T-helper 17 cell (primary cell): ENCODE measurements around the gene TAF3. TPM values are rescaled to one million over a fixed set of nuclear protein-coding genes. Genes with fewer than 3 reads are reported as not detected.

Source experiments
- ATAC-seq: fragments of 150-1000 bp; cut with Tn5 transposase; 2 replicates; pipeline ENCODE4 v1.10.0; 2021; ENCODE audit warnings: mild to moderate bottlenecking, moderate library complexity
- DNase-seq, 3 donors: peaks; one replicate each; pipeline versions ENCODE4 v3.0.0 to v3.0.0-alpha.2; 2020 to 2021
- H3K9me3 ChIP-seq: one replicate; pipeline ENCODE4 v1.7.0; 2013; ENCODE audit warnings: low read length, mild to moderate bottlenecking; ENCODE audit not compliant: control insufficient read depth, poor library complexity, severe bottlenecking
- H3K27ac Mint-ChIP-seq: one replicate; pipeline ENCODE4 v1.8.0; 2022; ENCODE audit warnings: mild to moderate bottlenecking, moderate library complexity, mixed read lengths
- H3K27me3 Mint-ChIP-seq: one replicate; pipeline ENCODE4 v1.8.0; 2022; ENCODE audit warnings: mixed read lengths
- H3K36me3 Mint-ChIP-seq: one replicate; pipeline ENCODE4 v1.8.0; 2022; ENCODE audit warnings: low read depth, mixed read lengths
- H3K4me1 Mint-ChIP-seq: one replicate; pipeline ENCODE4 v1.8.0; 2022; ENCODE audit warnings: mild to moderate bottlenecking, mixed read lengths
- H3K4me3 Mint-ChIP-seq: one replicate; pipeline ENCODE4 v1.8.0; 2022; ENCODE audit warnings: mild to moderate bottlenecking, moderate library complexity, mixed read lengths
- total RNA-seq, 4 donors: library from RNA in 2 of 4; stranded (reverse) in 2 of 4; gene quantifications; one replicate each; pipeline ENCODE4 v1.2.3 and lab custom pipeline; 2022 to 2026

TAF3 gene
- total RNA-seq, 2 donors from 2014 or later, result 17.0 to 18.4 TPM

GRCh38 chr10:8055420-8056349 lies 237.4 kb downstream of the TAF3 start:
- ATAC-seq, result no peak
- H3K36me3 Mint-ChIP-seq, result peaks cover 21% of the 10 kb centered on the region
- H3K4me1 Mint-ChIP-seq, result peaks cover 54% of the 10 kb centered on the region
- H3K4me3 Mint-ChIP-seq, result peak overlapping the region; percentile 97
- H3K27me3 Mint-ChIP-seq, result peaks cover 16% of the 10 kb centered on the region
- H3K27ac Mint-ChIP-seq, result peak overlapping the region; percentile 99
- DNase-seq, result no peak
- no peaks in the 10 kb centered on the region for H3K9me3 ChIP-seq

GRCh38 chr10:8056378-8056777 lies 238.1 kb downstream of the TAF3 start:
- H3K4me3 Mint-ChIP-seq, result peak overlapping the region; percentile 97
- no peaks in the 10 kb centered on the region for H3K9me3 ChIP-seq
- H3K27me3 Mint-ChIP-seq, result peaks cover 16% of the 10 kb centered on the region
- H3K36me3 Mint-ChIP-seq, result peaks cover 26% of the 10 kb centered on the region
- H3K4me1 Mint-ChIP-seq, result peaks cover 60% of the 10 kb centered on the region
- no peak for DNase-seq
- no peak for ATAC-seq
- H3K27ac Mint-ChIP-seq, result peak overlapping the region; percentile 99

GRCh38 chr10:8056871-8057331 lies 238.6 kb downstream of the TAF3 start:
- H3K9me3 ChIP-seq, result no peaks in the 10 kb centered on the region
- ATAC-seq (peak; percentile 11), DNase-seq (no peak)
- H3K27me3 Mint-ChIP-seq, result peaks cover 15% of the 10 kb centered on the region
- peak overlapping the region; percentile 99 for H3K27ac Mint-ChIP-seq
- H3K4me1 Mint-ChIP-seq, result peaks cover 63% of the 10 kb centered on the region
- H3K4me3 Mint-ChIP-seq, result peak overlapping the region; percentile 97
- peaks cover 26% of the 10 kb centered on the region for H3K36me3 Mint-ChIP-seq

GRCh38 chr10:8057636-8058273 lies 239.4 kb downstream of the TAF3 start:
- ATAC-seq, result no peak
- peaks cover 26% of the 10 kb centered on the region for H3K36me3 Mint-ChIP-seq
- no peaks in the 10 kb centered on the region for H3K9me3 ChIP-seq
- H3K4me1 Mint-ChIP-seq, result peaks cover 63% of the 10 kb centered on the region
- peaks cover 6% of the 10 kb centered on the region for H3K27me3 Mint-ChIP-seq
- H3K27ac Mint-ChIP-seq, result peak overlapping the region; percentile 99
- no peak for DNase-seq
- peak overlapping the region; percentile 97 for H3K4me3 Mint-ChIP-seq

- no peak for ATAC-seq
- peak overlapping the region; percentile 99 for H3K27ac Mint-ChIP-seq
- no peaks in the 10 kb centered on the region for H3K9me3 ChIP-seq
- peaks cover 26% of the 10 kb centered on the region for H3K36me3 Mint-ChIP-seq
- no peak for DNase-seq
- H3K27me3 Mint-ChIP-seq, result no peaks in the 10 kb centered on the region
- H3K4me3 Mint-ChIP-seq, result peak overlapping the region; percentile 97
- H3K4me1 Mint-ChIP-seq, result peaks cover 65% of the 10 kb centered on the region
Observed at GRCh38 chr10:8058274-8059111, 240.2 kb downstream of the TAF3 start.

GRCh38 chr10:8059191-8059936 lies 241.1 kb downstream of the TAF3 start:
- no peaks in the 10 kb centered on the region for H3K9me3 ChIP-seq
- Mint-ChIP-seq H3K27me3 (no peaks in the 10 kb centered on the region), H3K27ac (peak overlapping the region; percentile 99), H3K4me1 (peaks cover 65% of the 10 kb centered on the region), H3K36me3 (peaks cover 28% of the 10 kb centered on the region), H3K4me3 (peak overlapping the region; percentile 97)
- ATAC-seq (no peak), DNase-seq (no peak)

GRCh38 chr10:8060010-8060703 lies 241.9 kb downstream of the TAF3 start:
- peaks cover 26% of the 10 kb centered on the region for H3K36me3 Mint-ChIP-seq
- H3K4me3 Mint-ChIP-seq, result peak overlapping the region; percentile 97
- H3K4me1 Mint-ChIP-seq, result peaks cover 67% of the 10 kb centered on the region
- H3K27ac Mint-ChIP-seq, result peak overlapping the region; percentile 99
- ATAC-seq (peak; percentile 48), DNase-seq (peak in 1 of 3 donors; percentile 49)
- no peaks in the 10 kb centered on the region for H3K9me3 ChIP-seq
- no peaks in the 10 kb centered on the region for H3K27me3 Mint-ChIP-seq

GRCh38 chr10:8060704-8061121 lies 242.4 kb downstream of the TAF3 start:
- no peaks in the 10 kb centered on the region for H3K9me3 ChIP-seq
- DNase-seq (no peak), ATAC-seq (no peak)
- peaks cover 24% of the 10 kb centered on the region for H3K36me3 Mint-ChIP-seq
- H3K27ac Mint-ChIP-seq, result peak overlapping the region; percentile 99
- H3K4me3 Mint-ChIP-seq, result peak overlapping the region; percentile 97
- H3K27me3 Mint-ChIP-seq, result no peaks in the 10 kb centered on the region
- H3K4me1 Mint-ChIP-seq, result peaks cover 69% of the 10 kb centered on the region

- ATAC-seq, result peak; percentile 61
- no peaks in the 10 kb centered on the region for H3K9me3 ChIP-seq
- Mint-ChIP-seq H3K4me3 (peak overlapping the region; percentile 97), H3K4me1 (peaks cover 75% of the 10 kb centered on the region), H3K27ac (peak overlapping the region; percentile 99), H3K27me3 (no peaks in the 10 kb centered on the region), H3K36me3 (peaks cover 24% of the 10 kb centered on the region)
- DNase-seq, result no peak
Observed at GRCh38 chr10:8061274-8062211, 243.2 kb downstream of the TAF3 start.

- Mint-ChIP-seq H3K4me3 (peak overlapping the region; percentile 97), H3K27me3 (no peaks in the 10 kb centered on the region), H3K36me3 (peaks cover 20% of the 10 kb centered on the region), H3K27ac (peak overlapping the region; percentile 99), H3K4me1 (peaks cover 77% of the 10 kb centered on the region)
- ATAC-seq, result no peak
- no peaks in the 10 kb centered on the region for H3K9me3 ChIP-seq
- no peak for DNase-seq
Observed at GRCh38 chr10:8063128-8063908, 245.0 kb downstream of the TAF3 start.
